Thyroid gland (tissue), 4 donors: ENCODE data around the gene TBL1XR1.

ENCODE experiments used
- CTCF ChIP-seq, 6 experiments: fragments of 200-600 bp in 3 of 6; fragments of 450-650 bp in 3 of 6; sonication (generic) in 3 of 6; IDR thresholded peaks; one replicate each; pipeline ENCODE4 v1.5.1; 2016 to 2019; ENCODE audit warnings: antibody characterized with exemption in 6 of 6, mild to moderate bottlenecking in 2 of 6, inconsistent platforms in 1 of 6, moderate library complexity in 1 of 6
- POLR2A ChIP-seq, 2 donors: fragments of 450-650 bp; IDR thresholded peaks; one replicate each; pipeline ENCODE4 v1.6.1; 2017; ENCODE audit warnings: antibody characterized with exemption in 2 of 2, mild to moderate bottlenecking in 2 of 2, moderate library complexity in 1 of 2

GRCh38 chr3:177209509-177209908, 12.2 kb upstream of the TBL1XR1 start:
- no peak for TF ChIP-seq CTCF (IDR thresholded peaks at IDR 0.05)
- no peak for TF ChIP-seq POLR2A (IDR thresholded peaks at IDR 0.05)
